Activated CD4-positive, CD25-positive, alpha-beta regulatory T cell treated with anti-CD3 and anti-CD28 coated beads, Interleukin-2, amount 50 U/mL, for 16 hours (primary cell): ENCODE data around the gene C1orf159.
A peak's percentile ranks its signal among the peaks of the same experiment; 100 is the strongest.
"Not testable (repeated sequence)": the region's sequence is repeated elsewhere in the genome, so short reads cannot be mapped to it uniquely, and the experiment has no call there.

Source experiments
- DNase-seq: peaks from one replicate; pipeline ENCODE4 v3.0.0-alpha.2; 2020; ENCODE audit warnings: low read depth, low spot score

Gene C1orf159

GRCh38 chr1:1115786-1116700 lies at the start of gene C1orf159:
C1orf159 (minus strand) TSS chr1:1116089; CDS start chr1:1091543, 24,546 bp downstream.
- peak; percentile 98 for DNase-seq

- DNase-seq, result no peak
Measured at GRCh38 chr1:1165485-1165884, 49.6 kb upstream of the C1orf159 start.

- no peak for DNase-seq
Measured at GRCh38 chr1:1164701-1165451, 49.0 kb upstream of the C1orf159 start.

GRCh38 chr1:1164361-1164700 lies 48.4 kb upstream of the C1orf159 start:
- no peak for DNase-seq

- no peak for DNase-seq
Measured at GRCh38 chr1:1163538-1164070, 47.7 kb upstream of the C1orf159 start.

GRCh38 chr1:1162597-1163537 lies 47.0 kb upstream of the C1orf159 start:
- DNase-seq, result no peak

- no peak for DNase-seq
Measured at GRCh38 chr1:1161683-1162079, 45.8 kb upstream of the C1orf159 start.

- no peak for DNase-seq
Measured at GRCh38 chr1:1161078-1161682, 45.3 kb upstream of the C1orf159 start.

- DNase-seq, result no peak
Measured at GRCh38 chr1:1160281-1160930, 44.5 kb upstream of the C1orf159 start.

GRCh38 chr1:1157914-1158710 lies 42.2 kb upstream of the C1orf159 start:
- DNase-seq, result no peak

GRCh38 chr1:1157426-1157913 lies 41.6 kb upstream of the C1orf159 start:
- DNase-seq, result peak; percentile 27

GRCh38 chr1:1157033-1157365 lies 41.1 kb upstream of the C1orf159 start:
- DNase-seq, result no peak

- no peak for DNase-seq
Measured at GRCh38 chr1:1156140-1157032, 40.5 kb upstream of the C1orf159 start.

- DNase-seq, result no peak
Measured at GRCh38 chr1:1155258-1155657, 39.4 kb upstream of the C1orf159 start.

GRCh38 chr1:1153874-1154273 lies 38.0 kb upstream of the C1orf159 start:
- DNase-seq, result no peak

GRCh38 chr1:1153215-1153614 lies 37.3 kb upstream of the C1orf159 start:
- not testable (repeated sequence) for DNase-seq

GRCh38 chr1:1152431-1152830 lies 36.5 kb upstream of the C1orf159 start:
- DNase-seq, result not testable (repeated sequence)

GRCh38 chr1:1151306-1151705 lies 35.4 kb upstream of the C1orf159 start:
- DNase-seq, result no peak

GRCh38 chr1:1150100-1150499 lies 34.2 kb upstream of the C1orf159 start:
- no peak for DNase-seq
